HG03432 (cell line): ENCODE measurements around the gene ABHD12.

Experiments used
- ATAC-seq: cut with Tn5 transposase; IDR thresholded peaks from one replicate; pipeline ENCODE4 v1.9.1; 2021; ENCODE audit warnings: mild to moderate bottlenecking, moderate library complexity; ENCODE audit not compliant: unreplicated experiment

The ABHD12 gene

DNA sequence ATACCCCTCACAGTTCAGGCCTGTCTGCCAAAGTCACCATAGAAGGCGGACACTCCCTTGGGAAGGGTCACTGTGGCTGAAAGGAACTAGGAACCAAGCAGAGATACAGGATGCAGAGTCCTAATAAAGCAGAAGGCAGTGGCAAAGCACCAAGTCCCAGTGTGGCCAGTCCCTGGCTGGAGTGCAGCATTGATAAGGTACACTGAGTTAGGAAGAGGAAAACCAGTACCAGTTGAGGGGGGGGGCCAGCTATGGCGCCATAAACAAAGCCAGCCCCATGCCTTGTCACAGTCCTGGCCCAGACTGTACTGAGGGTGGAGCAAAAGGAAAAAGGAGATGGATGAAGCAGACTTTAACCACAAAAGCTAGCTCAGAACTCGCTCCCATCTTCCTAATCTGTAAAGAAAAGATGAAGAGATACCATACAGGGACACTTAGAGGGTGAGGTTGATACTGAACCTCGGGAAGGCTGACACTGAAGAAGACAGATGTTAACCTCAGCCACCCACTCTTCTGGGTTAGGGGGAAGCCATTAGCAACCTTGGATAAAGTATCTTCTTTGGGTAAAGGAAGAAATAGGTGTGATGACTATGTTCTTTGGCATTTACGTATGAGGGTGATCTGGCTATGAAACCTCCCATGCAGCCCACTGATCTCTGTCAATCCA, 7.8 kb downstream of the ABHD12 start:
- no peak for ATAC-seq

DNA sequence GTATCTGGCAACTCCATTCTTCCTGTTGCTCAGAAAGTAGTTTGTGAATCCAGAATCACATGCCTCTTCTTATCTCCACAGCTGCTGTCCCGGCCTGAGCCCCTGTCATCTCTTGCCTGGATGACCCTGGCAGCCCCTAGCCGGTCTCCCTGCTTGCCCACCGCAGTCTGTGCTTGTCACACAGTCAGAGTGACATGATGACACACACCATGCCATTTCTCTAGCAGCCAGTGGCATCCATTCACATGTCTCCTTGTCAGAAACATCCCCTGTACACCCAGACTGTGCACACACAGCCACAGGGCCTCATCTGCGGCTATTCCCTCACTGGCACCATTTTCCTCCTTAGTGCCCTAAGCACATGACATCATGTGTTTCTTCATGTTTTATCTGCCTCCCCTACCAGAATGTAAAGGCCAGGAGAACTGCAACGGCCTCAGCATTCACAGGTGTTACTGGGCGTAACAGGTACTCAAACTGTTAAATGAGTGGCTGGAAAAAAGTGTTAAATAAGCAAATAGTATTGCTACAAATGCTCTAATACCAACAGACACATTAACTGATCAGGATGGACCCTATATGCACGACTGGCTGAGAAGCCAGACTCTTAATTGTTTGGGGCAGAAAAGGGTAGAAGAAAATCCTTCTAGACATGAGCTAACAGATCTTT, 9.6 kb downstream of the ABHD12 start:
- ATAC-seq: no peak

DNA sequence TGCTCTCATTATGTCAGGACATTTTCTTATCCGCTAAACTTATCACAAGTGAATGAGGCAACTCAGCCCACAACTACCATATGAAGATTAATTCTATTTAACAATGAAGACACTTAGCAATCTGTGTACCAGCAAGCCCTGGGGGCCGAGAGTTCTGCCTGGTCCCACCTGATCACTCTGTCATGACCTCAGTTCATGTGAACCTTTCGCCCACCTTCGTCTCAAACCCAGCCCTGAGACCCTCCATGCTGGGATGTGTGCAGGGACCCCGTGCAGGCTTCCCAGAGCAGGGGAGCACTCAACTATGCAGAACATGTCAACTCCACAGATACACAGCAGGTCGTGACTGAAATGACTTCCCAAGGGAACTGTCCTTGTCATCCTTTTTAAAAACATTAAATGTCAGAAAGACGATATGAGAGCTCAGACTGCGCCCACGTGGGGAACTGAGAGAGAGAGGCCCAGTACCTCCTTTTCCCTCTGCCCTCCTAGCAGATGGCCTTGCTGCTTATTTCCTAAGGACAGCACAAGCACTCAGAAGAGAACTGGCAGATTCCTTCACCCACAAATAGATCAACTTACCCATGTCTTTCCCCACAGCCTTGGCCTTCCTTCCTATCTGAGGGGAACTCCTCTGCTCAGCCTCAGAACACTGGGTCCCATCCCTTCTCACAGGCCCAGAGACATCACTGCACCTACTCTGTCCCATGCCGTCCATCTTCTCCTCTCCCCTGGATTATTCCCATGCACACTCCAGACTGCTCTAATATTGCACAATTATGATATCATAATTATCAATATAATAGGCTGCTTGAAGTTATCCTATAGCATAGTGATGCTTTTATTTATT, 11.5 kb downstream of the ABHD12 start:
- ATAC-seq: no peak

DNA sequence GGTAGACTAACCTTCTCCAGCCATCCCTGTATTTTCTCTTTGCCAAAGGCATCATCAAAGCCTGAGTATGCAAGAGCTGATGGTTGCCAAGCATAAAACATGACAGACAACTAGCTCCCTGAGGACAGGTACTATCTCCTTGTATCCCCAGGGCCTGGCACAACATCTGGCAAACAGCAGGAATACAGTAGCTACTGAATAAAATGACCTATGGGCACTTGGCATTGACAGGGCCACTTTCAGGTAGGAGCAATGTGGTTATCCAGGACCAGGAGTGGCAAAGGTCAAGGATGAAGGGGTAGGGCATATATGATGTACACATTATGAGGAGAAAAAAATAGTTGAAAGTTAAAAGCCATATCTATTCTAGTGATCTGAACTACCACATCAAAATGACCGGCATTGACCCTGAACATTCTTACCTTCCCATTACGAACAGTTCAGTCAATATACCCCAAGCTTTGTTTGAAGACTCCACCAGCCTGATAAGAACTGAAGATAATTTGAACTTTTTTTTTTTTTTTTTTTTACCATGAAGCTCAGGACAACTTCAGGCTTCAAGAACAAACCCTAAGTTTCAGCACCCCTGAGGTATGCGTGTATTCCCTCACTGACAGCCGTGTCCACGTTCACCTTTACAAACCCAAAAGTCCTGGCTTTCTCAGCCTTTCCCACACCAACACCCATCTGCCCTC, 12.3 kb downstream of the ABHD12 start:
- ATAC-seq: no peak

DNA sequence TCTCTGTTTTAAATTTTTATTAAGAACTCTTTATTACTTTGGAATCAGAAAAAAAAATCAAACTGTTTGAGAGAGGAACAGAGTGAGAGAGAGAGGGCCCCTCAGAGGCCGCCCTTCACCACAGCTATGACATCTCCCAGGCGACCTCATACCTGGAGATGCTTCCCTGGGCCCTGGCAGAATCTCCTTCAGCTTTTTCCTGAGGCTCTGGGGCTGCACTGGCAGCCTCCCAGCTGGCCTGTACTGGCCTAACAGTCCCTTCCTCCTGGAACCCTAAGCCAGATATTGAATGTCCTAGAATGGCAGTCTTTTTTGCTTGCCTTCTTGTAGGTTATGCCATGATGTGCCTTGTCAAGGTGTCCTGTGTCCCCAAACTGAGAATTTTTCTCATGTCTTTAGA, 13.7 kb downstream of the ABHD12 start:
- no peak for ATAC-seq

DNA sequence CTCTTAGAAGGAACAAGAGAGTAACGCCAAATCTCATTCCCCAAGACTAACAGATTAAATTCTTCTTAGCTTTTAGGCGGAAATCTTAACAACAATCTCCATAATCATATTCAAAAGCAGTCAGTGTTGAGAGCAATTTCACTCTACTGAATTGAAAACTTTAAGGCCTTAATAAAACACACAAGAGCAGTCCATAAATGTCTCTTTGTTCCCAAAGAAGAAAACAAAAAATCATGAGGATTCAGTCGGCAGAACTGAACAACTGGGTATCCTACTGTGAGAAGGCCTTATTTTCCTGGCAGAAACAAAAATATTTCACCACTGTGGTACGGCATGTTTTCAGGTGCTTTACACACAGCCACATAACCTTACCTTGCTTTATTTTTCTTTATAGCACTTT, 14.4 kb downstream of the ABHD12 start:
- ATAC-seq: no peak

DNA sequence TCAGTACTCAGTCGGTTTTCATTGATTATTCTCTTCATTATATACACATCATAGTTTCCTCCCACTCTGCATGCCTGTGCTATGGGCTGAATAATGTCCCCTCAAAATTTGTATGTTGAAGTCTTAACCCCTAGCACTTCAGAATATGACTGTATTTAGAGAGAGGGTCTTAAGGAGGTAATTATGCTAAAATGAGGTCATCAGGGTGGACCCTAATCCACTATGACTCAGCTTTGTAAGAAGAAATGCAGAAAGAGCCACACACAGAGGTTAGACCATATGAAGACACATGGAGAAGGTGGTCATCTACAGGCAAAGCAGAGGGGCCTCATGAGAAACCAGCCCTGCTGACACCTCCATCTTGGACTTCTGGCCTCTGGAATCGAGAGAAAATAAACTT, 15.8 kb downstream of the ABHD12 start:
- ATAC-seq: no peak

DNA sequence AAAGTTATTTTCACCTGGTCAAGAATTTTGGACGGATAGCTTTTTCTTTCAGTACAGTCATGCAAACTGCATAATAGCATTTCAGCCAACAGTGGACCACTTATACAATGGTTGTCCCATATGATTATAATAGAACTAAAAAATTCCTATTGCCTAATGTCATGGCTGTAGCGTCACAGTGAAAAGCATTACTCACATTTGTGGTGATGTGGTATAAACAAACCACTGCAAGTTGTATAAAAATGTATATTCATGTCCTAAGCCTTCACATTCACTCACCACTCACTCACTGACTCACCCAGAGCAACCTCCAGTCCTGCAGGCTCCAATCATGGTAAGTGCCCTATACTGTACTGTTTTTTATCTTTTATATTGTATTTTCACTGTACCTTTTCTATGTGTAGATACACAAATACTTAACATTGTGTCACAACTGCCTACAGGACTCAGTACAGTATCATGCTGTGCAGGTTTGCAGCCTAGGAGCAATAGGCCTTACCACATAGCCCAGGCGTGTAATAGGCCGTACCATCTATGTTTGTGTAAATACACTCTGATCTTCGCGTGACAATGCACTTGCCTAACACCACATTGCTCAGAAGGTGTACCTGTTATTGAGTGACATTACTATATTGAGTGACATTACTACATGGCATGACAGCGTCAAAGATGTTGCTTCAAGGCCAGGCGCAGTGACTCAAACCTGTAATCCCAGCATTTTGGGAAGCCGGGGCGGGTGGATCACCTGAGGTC, 17.9 kb downstream of the ABHD12 start:
- ATAC-seq: no peak

DNA sequence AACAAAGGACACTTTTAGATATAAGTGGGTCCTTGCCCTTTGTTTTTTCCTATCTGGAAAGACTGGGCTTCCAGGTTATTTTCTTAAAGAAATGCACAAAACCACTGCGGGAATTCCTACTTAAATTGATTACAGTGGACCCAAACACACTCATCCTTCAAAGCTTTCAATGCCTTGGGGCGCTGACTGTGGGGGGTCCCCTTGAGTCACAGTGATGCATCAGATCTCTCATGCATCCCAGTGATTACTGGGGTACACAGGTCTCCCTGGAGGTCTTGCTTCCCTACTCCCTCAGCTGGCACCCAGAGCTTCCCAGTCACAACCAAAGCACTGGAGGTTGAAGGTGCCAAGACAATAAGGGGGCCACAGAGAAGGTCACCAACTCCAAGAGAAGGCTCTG, 20.7 kb downstream of the ABHD12 start:
- no peak for ATAC-seq

DNA sequence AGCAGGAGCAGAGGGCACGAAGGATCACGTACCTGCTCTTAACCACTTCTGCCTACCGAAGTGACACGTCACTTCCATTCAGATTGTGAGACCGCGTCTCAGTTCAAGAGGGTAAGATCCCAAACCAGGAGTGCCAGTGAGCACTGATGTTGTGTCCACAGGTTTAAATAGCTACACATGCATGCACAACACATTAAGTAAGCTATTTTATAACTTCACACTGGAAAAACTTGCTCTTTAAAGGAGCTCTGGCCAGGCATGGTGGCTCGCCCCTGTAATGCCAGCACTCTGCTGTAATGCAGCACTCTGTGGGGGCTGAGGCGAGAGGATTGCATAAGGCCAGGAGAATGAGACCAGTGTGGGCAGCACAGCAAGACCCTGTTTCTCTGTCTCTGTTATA, 21.1 kb downstream of the ABHD12 start:
- no peak for ATAC-seq

DNA sequence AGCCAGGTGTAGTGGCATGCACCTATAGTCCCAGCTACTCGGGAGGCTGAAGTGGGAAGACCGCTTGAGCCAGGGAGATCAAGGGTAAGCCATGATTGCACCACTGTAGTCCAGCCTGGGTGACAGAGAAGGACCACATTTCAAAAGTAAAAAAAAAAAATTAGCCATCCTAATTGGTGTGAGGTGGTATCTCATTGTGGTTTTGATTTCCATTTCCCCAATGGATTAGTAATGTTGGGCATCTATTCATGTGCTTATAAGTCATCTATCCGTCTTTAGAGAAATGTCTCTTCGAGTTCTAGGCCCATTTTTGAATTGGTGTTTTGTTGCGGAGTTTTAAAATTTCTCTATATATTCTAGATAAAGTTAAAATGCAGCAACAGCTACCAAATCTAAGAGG, 21.7 kb downstream of the ABHD12 start:
- no peak for ATAC-seq

DNA sequence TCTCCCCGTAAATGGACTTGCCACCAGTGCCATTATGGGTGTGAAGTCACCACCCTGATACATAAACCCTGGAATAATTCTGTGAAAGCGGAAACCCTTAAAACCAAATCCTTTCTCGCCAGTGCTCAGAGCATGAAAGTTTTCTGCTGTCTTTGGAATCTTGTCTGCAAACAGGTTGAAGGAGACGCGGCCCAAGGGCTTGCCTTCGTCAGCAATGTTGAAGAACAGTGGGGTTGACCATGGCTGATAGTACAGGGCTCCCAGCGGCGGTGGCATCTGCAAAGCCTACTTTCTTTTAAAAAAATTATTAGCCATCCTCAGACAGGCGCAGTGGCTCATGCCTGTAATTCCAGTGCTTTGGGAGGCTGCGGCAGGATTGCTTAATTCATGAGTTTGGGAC, 22.1 kb downstream of the ABHD12 start:
- ATAC-seq: no peak

DNA sequence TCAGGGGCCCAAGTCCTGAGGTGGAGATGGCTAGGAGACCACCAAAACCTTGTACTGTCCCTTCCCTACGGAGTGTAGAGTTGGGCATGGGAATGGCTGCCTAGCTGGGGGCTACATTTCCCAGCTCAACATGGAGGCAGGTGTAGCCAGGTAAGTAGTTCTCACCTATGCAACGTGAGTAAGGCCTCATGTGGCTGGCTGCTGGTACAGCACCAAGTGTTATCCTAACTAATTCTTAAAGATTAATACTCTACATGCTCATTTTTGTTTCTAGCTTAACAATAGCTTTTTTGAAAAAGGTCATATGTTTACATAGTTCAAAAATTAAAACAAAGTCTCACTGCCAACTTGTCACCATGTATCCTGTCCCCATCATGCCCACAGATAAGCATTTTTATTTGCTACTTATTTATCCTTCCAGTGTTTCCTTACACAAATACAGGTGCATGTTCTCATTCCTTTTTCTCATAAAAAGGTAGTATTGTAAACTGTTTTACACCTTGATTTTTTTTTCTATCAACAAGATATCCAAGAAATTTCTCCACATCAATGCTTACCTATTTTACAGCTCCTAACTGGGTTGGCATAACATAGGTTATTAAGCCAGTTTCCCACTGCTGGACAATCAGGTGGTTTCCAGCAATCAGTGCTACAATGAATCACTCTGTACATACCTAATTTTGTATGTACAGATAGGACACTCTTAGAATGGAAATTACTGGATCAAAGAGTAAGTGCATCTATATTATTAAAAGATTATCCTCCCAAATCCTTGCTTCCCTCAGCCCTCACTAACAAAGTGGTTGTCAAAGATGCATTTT, 25.5 kb downstream of the ABHD12 start:
- no peak for ATAC-seq

DNA sequence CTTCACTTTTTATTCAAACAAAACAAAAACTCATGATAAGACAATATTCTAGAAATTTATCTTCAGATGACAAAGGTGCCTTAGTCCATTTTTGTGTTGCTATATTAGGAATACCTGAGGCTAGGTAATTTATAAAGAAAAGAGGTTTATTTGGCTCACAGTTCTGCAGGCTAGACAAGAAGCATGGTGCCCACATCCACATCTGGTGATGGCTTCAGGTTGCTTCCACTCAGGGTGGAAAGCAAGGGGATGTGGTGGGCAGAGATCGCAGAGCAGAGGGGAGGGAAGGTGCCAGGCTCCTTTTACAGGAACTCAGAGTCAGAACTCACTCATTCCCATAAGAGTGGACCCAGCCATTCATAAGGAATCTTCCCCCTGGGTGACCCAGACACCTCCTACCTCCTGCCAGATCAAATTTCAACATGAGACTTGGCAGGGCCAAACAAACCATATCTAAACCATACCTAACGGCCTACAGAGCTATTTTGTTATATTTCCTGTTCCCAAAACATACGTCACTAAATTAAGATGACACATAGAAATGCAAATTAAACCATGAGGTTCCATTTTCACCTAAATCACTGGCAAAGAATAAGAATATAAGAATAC, 26.4 kb downstream of the ABHD12 start:
- ATAC-seq: no peak

DNA sequence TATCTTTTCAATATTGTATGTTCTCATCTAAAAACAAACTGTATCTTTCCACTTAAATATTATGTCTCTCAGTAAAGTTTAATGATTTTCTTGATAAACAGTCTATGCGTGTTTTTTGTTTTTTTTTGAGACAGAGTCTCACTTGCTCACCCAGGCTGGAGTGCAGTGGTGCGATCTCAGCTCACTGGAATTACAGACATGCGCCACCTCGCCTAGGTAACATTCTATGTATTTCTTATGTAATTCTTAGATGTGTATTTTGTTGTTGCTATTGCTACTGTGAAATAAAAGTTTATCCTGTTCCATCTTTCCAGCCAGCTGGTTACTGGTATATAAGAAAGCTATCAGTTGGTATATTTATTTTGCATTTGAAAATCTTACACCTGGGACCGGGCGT, 29.4 kb downstream of the ABHD12 start:
- no peak for ATAC-seq

DNA sequence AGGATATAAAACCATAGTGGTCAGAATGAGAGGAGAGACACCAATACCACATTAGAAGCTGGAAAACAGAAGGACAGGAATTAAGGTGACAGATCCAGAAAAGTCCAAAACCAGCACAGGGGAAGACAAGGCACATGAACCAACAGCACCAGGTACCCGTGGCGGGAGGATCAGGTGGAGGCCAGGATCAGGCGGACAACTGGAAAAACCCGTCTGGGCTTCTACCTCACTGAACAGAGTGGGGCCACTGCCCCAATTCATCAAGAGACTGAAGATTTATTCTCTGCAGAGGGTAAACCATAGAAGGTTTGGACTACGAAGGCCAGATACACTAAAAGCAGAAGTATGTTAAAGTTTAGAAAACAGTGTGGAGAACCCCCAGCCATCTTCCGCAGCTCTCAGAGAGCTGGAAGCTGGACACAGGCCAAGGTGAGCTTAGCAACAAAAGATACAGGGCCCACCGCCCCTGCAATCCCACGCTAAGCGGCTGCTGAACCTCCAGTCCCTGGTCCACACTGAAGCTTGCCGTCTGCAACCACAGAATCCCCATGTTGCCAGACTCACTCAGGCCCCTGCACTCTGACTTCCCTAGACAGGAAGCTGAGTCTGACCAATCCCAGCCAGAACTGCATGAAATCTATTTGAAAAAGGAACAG, 29.9 kb downstream of the ABHD12 start:
- ATAC-seq: peak; percentile 72

DNA sequence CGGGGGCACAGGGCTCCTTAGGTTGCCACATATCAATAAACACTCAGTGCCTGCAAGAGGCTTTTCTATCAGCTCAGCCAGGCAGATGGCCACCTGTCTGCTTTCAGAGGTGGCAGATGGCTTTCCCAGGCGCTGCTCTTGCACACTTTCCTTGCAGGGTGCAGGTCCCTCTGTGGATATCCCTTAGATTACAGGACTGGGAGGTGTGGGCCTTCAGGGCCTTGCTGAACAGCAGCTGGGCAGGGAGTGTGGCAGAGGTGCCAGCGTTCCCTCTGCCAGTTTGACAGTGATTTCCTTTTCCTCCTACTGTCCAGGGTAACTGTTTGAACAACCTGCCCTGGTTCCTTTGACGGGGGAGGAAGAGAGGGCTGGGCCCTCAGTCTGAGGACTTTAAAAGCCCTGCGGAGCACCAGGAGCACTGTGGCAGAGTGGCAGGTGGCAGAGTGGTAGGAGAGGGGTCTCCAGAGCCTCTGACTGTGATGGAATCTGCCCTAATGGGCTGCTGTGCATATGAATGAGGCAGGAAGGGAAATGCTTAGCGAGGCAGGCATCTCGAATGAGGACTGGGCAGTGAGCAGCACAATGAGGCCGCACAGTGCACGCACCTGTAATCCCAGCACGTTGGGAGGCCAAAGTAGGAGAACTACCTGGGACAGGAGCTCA, 34.2 kb downstream of the ABHD12 start:
- ATAC-seq: no peak

DNA sequence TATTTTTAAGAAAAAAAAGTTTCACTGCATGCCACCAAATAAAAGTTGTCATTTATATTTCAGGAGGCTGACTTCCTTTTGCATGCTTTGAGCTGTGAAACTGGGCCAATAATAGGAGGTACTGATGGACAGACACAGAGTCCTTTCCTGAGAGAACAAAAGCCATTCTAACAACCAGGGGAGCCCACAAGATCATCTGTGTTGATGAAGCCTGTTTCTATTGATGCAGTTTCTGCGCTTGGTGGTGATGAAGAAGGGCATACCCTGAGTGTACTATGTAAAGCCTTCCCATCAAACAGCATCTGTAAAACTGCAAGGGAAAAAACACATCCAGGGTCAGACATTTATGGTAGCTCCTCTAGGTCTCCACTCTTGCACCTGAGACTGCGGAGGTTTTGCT, 34.8 kb downstream of the ABHD12 start:
- no peak for ATAC-seq
